HL-60 (cell line): ENCODE measurements around the gene TM7SF2.
"Not testable (repeated sequence)": the region's sequence is repeated elsewhere in the genome, so short reads cannot be mapped to it uniquely, and the experiment has no call there.

Experiments
- DNase-seq, 2 experiments: peaks; one replicate each; pipeline ENCODE4 v3.0.0-alpha.2; 2010 to 2020; ENCODE audit warnings: low read depth in 1 of 2, low spot score in 1 of 2
- H3K27ac ChIP-seq: fragments of 250-450 bp; sonication (Bioruptor Pico); replicated peaks from 2 replicates; pipeline ENCODE4 v1.5.1; 2020; ENCODE audit warnings: mild to moderate bottlenecking, moderate library complexity
- H3K27me3 ChIP-seq: fragments of 250-450 bp; sonication (Bioruptor Pico); 2 replicates; pipeline ENCODE4 v1.5.1; 2021; ENCODE audit warnings: mild to moderate bottlenecking, moderate library complexity; ENCODE audit not compliant: insufficient read depth, poor library complexity, severe bottlenecking
- H3K4me3 ChIP-seq: replicated peaks from 2 replicates; pipeline ENCODE4 v1.5.1; 2011; ENCODE audit warnings: mild to moderate bottlenecking, control low read depth, low read length; ENCODE audit not compliant: insufficient read depth
- GABPA ChIP-seq: IDR thresholded peaks from 2 replicates; pipeline ENCODE4 v1.6.1; 2012; ENCODE audit warnings: low read depth
- POLR2AphosphoS5 ChIP-seq: IDR thresholded peaks from 2 replicates; pipeline ENCODE4 v1.6.1; 2012; ENCODE audit warnings: low read depth
- SPI1 ChIP-seq: IDR thresholded peaks from 2 replicates; pipeline ENCODE4 v1.6.1; 2012; ENCODE audit warnings: low read depth, mild to moderate bottlenecking, borderline replicate concordance
- TF ChIP-seq, protein P1 (sequence below): IDR thresholded peaks from one replicate; pipeline ENCODE4 v1.5.1; 2011; ENCODE audit warnings: low read length, control low read depth, inconsistent platforms; ENCODE audit not compliant: insufficient read depth
- TF ChIP-seq, protein P2 (sequence below): IDR thresholded peaks from 2 replicates; pipeline ENCODE4 v1.6.1; 2012; ENCODE audit warnings: low read depth; ENCODE audit not compliant: insufficient replicate concordance

The TM7SF2 gene

DNA sequence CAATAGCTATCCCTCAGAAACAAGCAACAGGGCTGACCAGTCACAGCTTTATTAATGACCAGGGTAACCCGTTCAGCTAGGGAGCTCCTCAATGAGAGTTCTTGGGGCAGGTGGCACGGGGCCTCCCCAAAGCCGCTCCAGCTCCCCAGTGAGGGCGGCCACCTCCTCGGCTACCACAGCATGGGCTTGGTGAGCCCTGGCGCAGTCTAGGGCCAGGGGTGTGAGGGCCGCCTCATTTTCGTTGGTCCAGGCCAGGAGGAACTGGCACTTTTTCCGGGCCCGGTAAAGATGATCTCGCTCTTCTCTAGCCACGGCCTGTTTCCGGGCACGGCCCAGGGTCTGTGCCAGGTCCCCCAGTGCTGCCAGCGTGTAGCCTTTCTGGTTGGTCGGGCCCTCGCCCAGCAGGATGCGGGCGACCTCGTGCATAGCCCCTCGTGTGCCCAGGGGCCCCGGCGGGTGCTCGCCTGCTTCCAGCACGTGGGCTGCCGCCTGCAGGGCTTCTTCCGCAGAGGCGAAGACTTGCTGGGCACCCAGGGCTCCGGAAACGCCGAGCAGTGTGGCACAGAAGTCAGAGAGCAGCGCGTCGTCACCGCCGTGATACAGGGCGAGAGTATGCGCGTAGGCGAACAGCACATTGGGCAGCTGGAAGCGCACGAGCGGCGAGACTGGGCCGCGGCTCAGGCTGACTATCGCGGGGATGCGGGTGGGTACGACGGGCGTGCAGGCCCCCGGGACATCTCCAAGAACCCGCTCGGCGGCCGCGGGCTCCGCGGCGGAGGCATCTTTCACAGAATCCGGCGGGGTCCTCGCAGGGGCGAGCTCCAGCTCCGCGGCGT, 4.9 kb downstream of the TM7SF2 start:
- Histone ChIP-seq H3K4me3 (peak overlapping the region; percentile 86), H3K27me3 (no peaks in the 10 kb centered on the region), H3K27ac (peak overlapping the region; percentile 83)
- DNase-seq = peak; percentile 51 to 64
- TF ChIP-seq SPI1 (no peak), GABPA (0 out of 2 replicates have a peak, but pooled peaks have one; percentile 19), POLR2AphosphoS5 (peak; percentile 55; the same call in 1 of the 2 replicates)
- TF ChIP-seq, protein P1, sequence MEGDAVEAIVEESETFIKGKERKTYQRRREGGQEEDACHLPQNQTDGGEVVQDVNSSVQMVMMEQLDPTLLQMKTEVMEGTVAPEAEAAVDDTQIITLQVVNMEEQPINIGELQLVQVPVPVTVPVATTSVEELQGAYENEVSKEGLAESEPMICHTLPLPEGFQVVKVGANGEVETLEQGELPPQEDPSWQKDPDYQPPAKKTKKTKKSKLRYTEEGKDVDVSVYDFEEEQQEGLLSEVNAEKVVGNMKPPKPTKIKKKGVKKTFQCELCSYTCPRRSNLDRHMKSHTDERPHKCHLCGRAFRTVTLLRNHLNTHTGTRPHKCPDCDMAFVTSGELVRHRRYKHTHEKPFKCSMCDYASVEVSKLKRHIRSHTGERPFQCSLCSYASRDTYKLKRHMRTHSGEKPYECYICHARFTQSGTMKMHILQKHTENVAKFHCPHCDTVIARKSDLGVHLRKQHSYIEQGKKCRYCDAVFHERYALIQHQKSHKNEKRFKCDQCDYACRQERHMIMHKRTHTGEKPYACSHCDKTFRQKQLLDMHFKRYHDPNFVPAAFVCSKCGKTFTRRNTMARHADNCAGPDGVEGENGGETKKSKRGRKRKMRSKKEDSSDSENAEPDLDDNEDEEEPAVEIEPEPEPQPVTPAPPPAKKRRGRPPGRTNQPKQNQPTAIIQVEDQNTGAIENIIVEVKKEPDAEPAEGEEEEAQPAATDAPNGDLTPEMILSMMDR = no peak
- TF ChIP-seq, protein P2, sequence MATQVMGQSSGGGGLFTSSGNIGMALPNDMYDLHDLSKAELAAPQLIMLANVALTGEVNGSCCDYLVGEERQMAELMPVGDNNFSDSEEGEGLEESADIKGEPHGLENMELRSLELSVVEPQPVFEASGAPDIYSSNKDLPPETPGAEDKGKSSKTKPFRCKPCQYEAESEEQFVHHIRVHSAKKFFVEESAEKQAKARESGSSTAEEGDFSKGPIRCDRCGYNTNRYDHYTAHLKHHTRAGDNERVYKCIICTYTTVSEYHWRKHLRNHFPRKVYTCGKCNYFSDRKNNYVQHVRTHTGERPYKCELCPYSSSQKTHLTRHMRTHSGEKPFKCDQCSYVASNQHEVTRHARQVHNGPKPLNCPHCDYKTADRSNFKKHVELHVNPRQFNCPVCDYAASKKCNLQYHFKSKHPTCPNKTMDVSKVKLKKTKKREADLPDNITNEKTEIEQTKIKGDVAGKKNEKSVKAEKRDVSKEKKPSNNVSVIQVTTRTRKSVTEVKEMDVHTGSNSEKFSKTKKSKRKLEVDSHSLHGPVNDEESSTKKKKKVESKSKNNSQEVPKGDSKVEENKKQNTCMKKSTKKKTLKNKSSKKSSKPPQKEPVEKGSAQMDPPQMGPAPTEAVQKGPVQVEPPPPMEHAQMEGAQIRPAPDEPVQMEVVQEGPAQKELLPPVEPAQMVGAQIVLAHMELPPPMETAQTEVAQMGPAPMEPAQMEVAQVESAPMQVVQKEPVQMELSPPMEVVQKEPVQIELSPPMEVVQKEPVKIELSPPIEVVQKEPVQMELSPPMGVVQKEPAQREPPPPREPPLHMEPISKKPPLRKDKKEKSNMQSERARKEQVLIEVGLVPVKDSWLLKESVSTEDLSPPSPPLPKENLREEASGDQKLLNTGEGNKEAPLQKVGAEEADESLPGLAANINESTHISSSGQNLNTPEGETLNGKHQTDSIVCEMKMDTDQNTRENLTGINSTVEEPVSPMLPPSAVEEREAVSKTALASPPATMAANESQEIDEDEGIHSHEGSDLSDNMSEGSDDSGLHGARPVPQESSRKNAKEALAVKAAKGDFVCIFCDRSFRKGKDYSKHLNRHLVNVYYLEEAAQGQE = no peak

DNA sequence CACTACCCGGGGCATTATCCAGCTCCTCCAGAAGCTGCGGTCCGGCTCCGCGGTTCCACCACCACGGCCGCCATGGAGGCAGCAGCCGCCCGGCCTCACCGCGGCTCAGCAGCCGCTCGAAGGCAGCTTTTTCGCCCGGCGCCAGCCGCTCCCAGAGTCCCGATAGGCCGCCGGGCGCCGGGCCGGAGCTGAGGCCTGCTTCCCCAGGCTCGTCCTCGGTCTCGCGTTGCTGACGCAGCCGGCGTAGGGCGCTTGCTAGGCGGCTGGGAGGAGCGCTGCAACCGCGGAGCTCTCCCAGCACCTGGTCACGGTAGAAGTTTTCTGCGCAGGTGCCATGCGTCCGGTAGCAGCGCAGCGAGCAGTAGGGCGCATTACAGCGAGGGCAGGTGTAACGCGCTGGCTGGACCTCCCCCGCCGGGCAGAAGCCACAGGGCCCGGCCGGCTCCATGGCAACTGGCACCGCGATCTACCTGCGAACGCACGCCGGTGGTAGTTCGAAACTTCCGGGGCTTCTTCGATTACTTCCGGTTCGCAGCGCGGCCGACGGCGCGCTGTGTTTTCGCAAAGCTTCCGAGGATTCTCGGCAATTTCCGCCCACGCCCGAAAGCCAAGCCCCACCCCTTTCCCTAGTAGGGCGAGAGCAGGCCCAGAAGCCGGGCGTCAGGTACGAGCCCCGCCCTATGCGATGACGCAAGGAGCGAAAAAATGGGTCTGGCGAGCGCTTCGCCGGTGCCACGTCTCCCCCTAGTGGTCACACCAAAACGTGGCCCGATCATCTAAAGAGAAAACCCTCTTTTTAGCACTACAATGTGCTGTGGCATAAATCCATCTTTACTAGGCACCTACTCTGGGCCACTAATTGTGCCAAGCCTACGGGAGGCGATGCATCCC, 5.8 kb downstream of the TM7SF2 start, which contains the start of gene ZNHIT2:
Gene ZNHIT2, minus strand, starts transcription at position 496 of the 891 bp plus-strand sequence. Its CDS starts 48 bp downstream, at position 448.
- Histone ChIP-seq H3K4me3 (peak within 1 kb of the TSS; percentile 86), H3K27ac (peak within 1 kb of the TSS; percentile 83), H3K27me3 (no peaks in the 10 kb centered on the region)
- DNase-seq = peak; percentile 98 to 100
- TF ChIP-seq SPI1 = no peak
- TF ChIP-seq, protein P1 = peak; percentile 80
- TF ChIP-seq, protein P2 = no peak
- peak; percentile 96 for TF ChIP-seq GABPA
- peak; percentile 96 for TF ChIP-seq POLR2AphosphoS5

DNA sequence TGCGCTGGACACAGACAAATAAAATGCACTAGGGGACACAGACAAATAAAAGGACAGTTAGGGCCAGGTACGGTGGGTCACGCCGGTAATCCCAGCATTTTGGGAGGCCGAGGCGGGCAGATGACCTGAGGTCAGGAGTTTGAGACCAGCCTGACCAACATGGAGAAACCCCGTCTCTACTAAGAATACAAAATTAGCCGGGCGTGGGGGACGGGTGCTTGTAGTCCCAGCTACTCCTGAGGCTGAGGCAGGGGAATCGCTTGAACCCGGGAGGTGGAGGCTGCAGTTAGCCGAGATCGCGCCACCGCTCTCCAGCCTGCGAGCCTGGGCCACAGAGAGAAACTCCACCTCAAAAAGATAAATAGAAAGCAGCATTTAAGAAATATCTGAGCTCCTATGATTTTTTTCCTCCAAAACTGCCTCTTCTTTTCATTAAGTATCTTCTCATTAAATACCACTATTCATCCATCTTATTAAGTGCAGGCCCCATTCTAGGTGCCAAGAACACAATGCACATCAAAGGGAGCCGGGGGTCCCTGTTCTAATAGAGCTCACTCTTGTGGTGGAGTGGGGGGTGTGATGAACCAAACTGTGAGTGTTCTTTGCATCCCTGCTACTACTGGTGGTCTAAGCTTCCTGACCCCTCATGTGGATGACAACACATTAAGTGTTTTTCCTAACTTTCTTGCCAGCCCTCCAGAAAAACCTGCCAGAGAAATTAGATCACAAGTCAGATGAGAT, 6.6 kb downstream of the TM7SF2 start:
- H3K27me3 ChIP-seq = no peaks in the 10 kb centered on the region
- DNase-seq = no peak
- TF ChIP-seq POLR2AphosphoS5 = no peak
- TF ChIP-seq GABPA = no peak
- TF ChIP-seq SPI1 = no peak
- TF ChIP-seq, protein P2 = no peak
- TF ChIP-seq, protein P1 = no peak
- no peak overlapping the region for H3K4me3 ChIP-seq
- no peak overlapping the region for H3K27ac ChIP-seq

DNA sequence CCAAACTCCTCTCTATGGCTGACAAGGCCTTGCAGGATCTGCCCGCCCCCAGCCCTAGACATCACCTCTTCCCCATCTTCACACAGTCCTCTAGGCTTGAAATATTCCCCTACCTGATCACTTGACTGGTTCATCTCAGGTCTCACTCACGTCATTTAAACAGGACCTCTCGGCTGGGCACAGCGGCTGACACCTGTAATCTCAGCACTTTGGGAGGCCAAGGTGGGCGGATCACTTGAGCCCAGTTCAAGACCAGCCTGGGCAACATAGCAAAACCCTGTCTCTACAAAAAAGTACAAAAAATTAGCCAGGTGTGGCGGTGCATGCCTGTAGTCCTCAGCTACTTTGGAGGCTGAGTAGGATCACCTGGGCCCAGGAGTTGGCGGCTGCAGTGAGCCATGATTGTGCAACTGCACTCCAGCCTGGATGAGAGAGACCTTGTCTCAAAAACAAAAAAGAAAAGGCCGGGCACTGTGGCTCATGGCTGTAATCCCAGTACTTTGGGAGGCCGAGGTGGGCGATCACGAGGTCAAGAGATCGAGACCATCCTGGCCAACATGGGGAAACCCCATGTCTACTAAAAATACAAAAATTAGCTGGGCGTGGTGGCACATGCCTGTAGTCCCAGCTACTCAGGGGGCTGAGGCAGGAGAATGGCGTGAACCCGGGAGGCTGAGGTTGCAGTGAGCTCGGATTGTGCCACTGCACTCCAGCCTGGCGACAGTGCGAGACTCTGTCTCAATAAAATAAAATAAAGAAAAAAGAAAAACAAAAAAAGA, 7.4 kb downstream of the TM7SF2 start:
- H3K27me3 ChIP-seq, H3K4me3 ChIP-seq, DNase-seq, H3K27ac ChIP-seq: not testable (repeated sequence)
